Activated gamma-delta T cell treated with anti-CD3 and anti-CD28 coated beads, Interleukin-2, amount 50 U/mL, for 16 hours (primary cell): Measurements from ENCODE around the gene GNA12.

Experiments
- DNase-seq: peaks from one replicate; pipeline ENCODE4 v3.0.0-alpha.2; 2020; ENCODE audit warnings: low read depth

The GNA12 gene

GRCh38 chr7:2802504-2803341 lies 41.4 kb downstream of the GNA12 start:
- no peak for DNase-seq

GRCh38 chr7:2802101-2802500 lies 42.0 kb downstream of the GNA12 start:
- no peak for DNase-seq

- no peak for DNase-seq
Measured at GRCh38 chr7:2800931-2801688, 43.0 kb downstream of the GNA12 start.

- DNase-seq, result no peak
Measured at GRCh38 chr7:2800220-2800930, 43.7 kb downstream of the GNA12 start.

- no peak for DNase-seq
Measured at GRCh38 chr7:2799253-2799652, 44.9 kb downstream of the GNA12 start.

GRCh38 chr7:2798669-2799068 lies 45.4 kb downstream of the GNA12 start:
- no peak for DNase-seq

- DNase-seq, result no peak
Measured at GRCh38 chr7:2796358-2797352, 47.5 kb downstream of the GNA12 start.

- no peak for DNase-seq
Measured at GRCh38 chr7:2795906-2796305, 48.2 kb downstream of the GNA12 start.

- DNase-seq, result no peak
Measured at GRCh38 chr7:2794836-2795636, 49.1 kb downstream of the GNA12 start.

- DNase-seq, result no peak
Measured at GRCh38 chr7:2792856-2793487, 51.1 kb downstream of the GNA12 start.

- DNase-seq, result no peak
Measured at GRCh38 chr7:2792235-2792634, 51.9 kb downstream of the GNA12 start.

- no peak for DNase-seq
Measured at GRCh38 chr7:2791390-2791789, 52.7 kb downstream of the GNA12 start.

- DNase-seq, result no peak
Measured at GRCh38 chr7:2787251-2787951, 56.7 kb downstream of the GNA12 start.

- no peak for DNase-seq
Measured at GRCh38 chr7:2786607-2787116, 57.4 kb downstream of the GNA12 start.

- no peak for DNase-seq
Measured at GRCh38 chr7:2785071-2785500, 59.0 kb downstream of the GNA12 start.

- DNase-seq, result no peak
Measured at GRCh38 chr7:2782565-2782964, 61.5 kb downstream of the GNA12 start.

- DNase-seq, result no peak
Measured at GRCh38 chr7:2782121-2782520, 62.0 kb downstream of the GNA12 start.

- DNase-seq, result no peak
Measured at GRCh38 chr7:2781636-2782035, 62.5 kb downstream of the GNA12 start.

- no peak for DNase-seq
Measured at GRCh38 chr7:2779051-2779450, 65.1 kb downstream of the GNA12 start.
